Hematopoietic multipotent progenitor cell (in vitro differentiated cells): ENCODE results near the gene GALNT12. TPM values are rescaled to one million over a fixed set of nuclear protein-coding genes. Genes with fewer than 3 reads are reported as not detected.
A peak's percentile ranks its signal among the peaks of the same experiment; 100 is the strongest.

ENCODE experiments used
- DNase-seq, 3 donors: peaks; one replicate each; pipeline ENCODE4 v3.0.0-alpha.2; 2011 to 2015; ENCODE audit warnings: low read depth in 2 of 3, low spot score in 2 of 3
- total RNA-seq: library from RNA; depleted of rRNA; stranded (reverse); fragments of >200 nt; gene quantifications from one replicate; pipeline ENCODE4 v1.2.3, GENCODE V29; 2012

The GALNT12 gene
- total RNA-seq, 1 donor: 6.5 TPM

- no peak for DNase-seq
Observed at GRCh38 chr9:98801561-98801960, 5.9 kb upstream of the GALNT12 start.

- no peak for DNase-seq
Observed at GRCh38 chr9:98801969-98802371, 5.5 kb upstream of the GALNT12 start.

- DNase-seq: no peak
Observed at GRCh38 chr9:98804083-98804482, 3.4 kb upstream of the GALNT12 start.

GRCh38 chr9:98805506-98806272 lies 1.8 kb upstream of the GALNT12 start:
- no peak for DNase-seq

- DNase-seq: peak in 1 of 3 donors; percentile 11
Observed at GRCh38 chr9:98806394-98807035, 955 bp upstream of the GALNT12 start.

GRCh38 chr9:98807814-98808195 lies 335 bp downstream of the GALNT12 start:
- DNase-seq: peak in 1 of 3 donors; percentile 20

- peak in 1 of 3 donors; percentile 29 for DNase-seq
Observed at GRCh38 chr9:98808411-98808815, 943 bp downstream of the GALNT12 start.

- no peak for DNase-seq
Observed at GRCh38 chr9:98808875-98809274, 1.4 kb downstream of the GALNT12 start.

GRCh38 chr9:98809311-98810101 lies 2.0 kb downstream of the GALNT12 start:
- no peak for DNase-seq

- no peak for DNase-seq
Observed at GRCh38 chr9:98810102-98810842, 2.8 kb downstream of the GALNT12 start.

GRCh38 chr9:98811051-98811650 lies 3.7 kb downstream of the GALNT12 start:
- no peak for DNase-seq

GRCh38 chr9:98815391-98815951 lies 8.0 kb downstream of the GALNT12 start:
- DNase-seq: no peak

- DNase-seq: no peak
Observed at GRCh38 chr9:98818764-98819163, 11.3 kb downstream of the GALNT12 start.

GRCh38 chr9:98819231-98819630 lies 11.8 kb downstream of the GALNT12 start:
- DNase-seq: no peak

- no peak for DNase-seq
Observed at GRCh38 chr9:98821831-98822230, 14.4 kb downstream of the GALNT12 start.

- DNase-seq: no peak
Observed at GRCh38 chr9:98822661-98823060, 15.2 kb downstream of the GALNT12 start.

GRCh38 chr9:98823666-98824334 lies 16.3 kb downstream of the GALNT12 start:
- DNase-seq: no peak

- DNase-seq: no peak
Observed at GRCh38 chr9:98825414-98825813, 17.9 kb downstream of the GALNT12 start.

- no peak for DNase-seq
Observed at GRCh38 chr9:98826716-98827115, 19.2 kb downstream of the GALNT12 start.

GRCh38 chr9:98829766-98830165 lies 22.3 kb downstream of the GALNT12 start:
- no peak for DNase-seq
